ENCODE results near the gene RRP8. TPM values are rescaled to one million over a fixed set of nuclear protein-coding genes. Genes with fewer than 3 reads are reported as not detected.
A peak's percentile ranks its signal among the peaks of the same experiment; 100 is the strongest.

Gene RRP8
- total RNA-seq, 1 donor, result 7.2 TPM

- H3K9me3 ChIP-seq (ENCODE audit: low read depth, low read length), result no peaks in the 10 kb centered on the region
- H3K4me1 ChIP-seq (ENCODE audit: insufficient read depth, low read length), result peaks cover 61% of the 10 kb centered on the region
- no peak overlapping the region for H2AFZ ChIP-seq (ENCODE audit: low read length)
- peak overlapping the region; percentile 93 for H3K4me2 ChIP-seq (ENCODE audit: insufficient read depth, low read length)
- H3K27me3 ChIP-seq (ENCODE audit: insufficient read depth, low read length), result no peaks in the 10 kb centered on the region
- H3K79me2 ChIP-seq (ENCODE audit: insufficient read depth, low read length), result peaks cover 90% of the 10 kb centered on the region
- no peak for TF ChIP-seq CTCF (IDR thresholded peaks at IDR 0.05; ENCODE audit: extremely low read depth, low read depth, low read length)
- peak overlapping the region; percentile 71 for H3K27ac ChIP-seq (ENCODE audit: low read depth, low read length)
- peaks cover 47% of the 10 kb centered on the region for H3K36me3 ChIP-seq (ENCODE audit: insufficient read depth, low read length)
- no peak for DNase-seq (ENCODE audit: insufficient read length, low spot score, missing footprints)
- H3K4me3 ChIP-seq (ENCODE audit: insufficient read depth, low read length), result peak overlapping the region; percentile 96
- peaks cover 17% of the 10 kb centered on the region for H4K20me1 ChIP-seq (ENCODE audit: insufficient read depth, low read length)
These were observed 1.4 kb upstream of the RRP8 start for GRCh38 chr11:6604790-6605189.

- H4K20me1 ChIP-seq (ENCODE audit: insufficient read depth, low read length), result peaks cover 17% of the 10 kb centered on the region
- H3K4me3 ChIP-seq (ENCODE audit: insufficient read depth, low read length), result peak overlapping the region; percentile 96
- peak overlapping the region; percentile 71 for H3K27ac ChIP-seq (ENCODE audit: low read depth, low read length)
- peaks cover 90% of the 10 kb centered on the region for H3K79me2 ChIP-seq (ENCODE audit: insufficient read depth, low read length)
- TF ChIP-seq CTCF (IDR thresholded peaks at IDR 0.05; ENCODE audit: extremely low read depth, low read depth, low read length), result peak; percentile 22
- H3K36me3 ChIP-seq (ENCODE audit: insufficient read depth, low read length), result peaks cover 47% of the 10 kb centered on the region
- H3K4me1 ChIP-seq (ENCODE audit: insufficient read depth, low read length), result peaks cover 56% of the 10 kb centered on the region
- H2AFZ ChIP-seq (ENCODE audit: low read length), result peak overlapping the region; percentile 86
- H3K9me3 ChIP-seq (ENCODE audit: low read depth, low read length), result no peaks in the 10 kb centered on the region
- no peaks in the 10 kb centered on the region for H3K27me3 ChIP-seq (ENCODE audit: insufficient read depth, low read length)
- peak overlapping the region; percentile 93 for H3K4me2 ChIP-seq (ENCODE audit: insufficient read depth, low read length)
- DNase-seq (ENCODE audit: insufficient read length, low spot score, missing footprints), result peak; percentile 96
These were observed 738 bp upstream of the RRP8 start for GRCh38 chr11:6604081-6604626.

GRCh38 chr11:6602096-6602940 is 1.1 kb downstream of the RRP8 start:
- H3K27ac ChIP-seq (ENCODE audit: low read depth, low read length), result peak overlapping the region; percentile 45
- no peaks in the 10 kb centered on the region for H3K9me3 ChIP-seq (ENCODE audit: low read depth, low read length)
- peak overlapping the region; percentile 89 for H3K4me2 ChIP-seq (ENCODE audit: insufficient read depth, low read length)
- peak; percentile 89 for DNase-seq (ENCODE audit: insufficient read length, low spot score, missing footprints)
- H3K4me1 ChIP-seq (ENCODE audit: insufficient read depth, low read length), result peaks cover 38% of the 10 kb centered on the region
- peak; percentile 9 for TF ChIP-seq CTCF (IDR thresholded peaks at IDR 0.05; ENCODE audit: extremely low read depth, low read depth, low read length)
- peaks cover 23% of the 10 kb centered on the region for H4K20me1 ChIP-seq (ENCODE audit: insufficient read depth, low read length)
- peak overlapping the region; percentile 96 for H3K4me3 ChIP-seq (ENCODE audit: insufficient read depth, low read length)
- H3K27me3 ChIP-seq (ENCODE audit: insufficient read depth, low read length), result no peaks in the 10 kb centered on the region
- H2AFZ ChIP-seq (ENCODE audit: low read length), result peak overlapping the region; percentile 78
- H3K79me2 ChIP-seq (ENCODE audit: insufficient read depth, low read length), result peaks cover 89% of the 10 kb centered on the region
- peaks cover 47% of the 10 kb centered on the region for H3K36me3 ChIP-seq (ENCODE audit: insufficient read depth, low read length)

- Histone ChIP-seq H2AFZ (ENCODE audit: low read length) (no peak overlapping the region), H3K36me3 (ENCODE audit: insufficient read depth, low read length) (peaks cover 59% of the 10 kb centered on the region), H3K4me1 (ENCODE audit: insufficient read depth, low read length) (peaks cover 25% of the 10 kb centered on the region), H3K27ac (ENCODE audit: low read depth, low read length) (no peak overlapping the region), H3K79me2 (ENCODE audit: insufficient read depth, low read length) (peaks cover 85% of the 10 kb centered on the region), H4K20me1 (ENCODE audit: insufficient read depth, low read length) (peaks cover 23% of the 10 kb centered on the region), H3K4me2 (ENCODE audit: insufficient read depth, low read length) (no peak overlapping the region), H3K27me3 (ENCODE audit: insufficient read depth, low read length) (no peaks in the 10 kb centered on the region), H3K4me3 (ENCODE audit: insufficient read depth, low read length) (no peak overlapping the region), H3K9me3 (ENCODE audit: low read depth, low read length) (no peaks in the 10 kb centered on the region)
- TF ChIP-seq CTCF (IDR thresholded peaks at IDR 0.05; ENCODE audit: extremely low read depth, low read depth, low read length), result no peak
- DNase-seq (ENCODE audit: insufficient read length, low spot score, missing footprints), result no peak
These were observed 2.4 kb downstream of the RRP8 start for GRCh38 chr11:6601041-6601461.
